ENCODE results near the gene SPP1. TPM values are rescaled to one million over a fixed set of nuclear protein-coding genes. Genes with fewer than 3 reads are reported as not detected.

SPP1 gene
- total RNA-seq, 1 experiment from 2014 or later: 4.1 TPM

DNA sequence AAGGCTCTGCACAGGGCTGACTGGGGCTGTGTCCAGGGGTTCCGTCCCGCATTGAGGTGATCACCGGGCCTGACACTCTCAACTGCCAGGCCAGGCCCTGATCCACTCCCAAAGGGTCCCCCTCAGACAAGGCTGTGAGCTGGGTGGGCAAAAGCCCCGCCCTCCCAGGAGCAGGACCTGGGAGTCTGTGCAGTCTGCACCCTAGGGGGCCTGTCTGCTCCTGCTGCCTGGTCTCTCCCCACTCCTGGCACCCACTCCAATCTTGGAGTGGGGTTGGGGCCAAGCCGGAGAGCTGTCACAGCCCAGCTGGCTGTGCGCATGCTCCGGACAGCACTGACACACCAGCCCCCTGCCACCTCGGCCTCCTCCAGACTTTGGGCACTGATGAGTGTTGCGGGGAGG is 9.4 kb upstream of the SPP1 start (continued):
- TF ChIP-seq, protein P1, sequence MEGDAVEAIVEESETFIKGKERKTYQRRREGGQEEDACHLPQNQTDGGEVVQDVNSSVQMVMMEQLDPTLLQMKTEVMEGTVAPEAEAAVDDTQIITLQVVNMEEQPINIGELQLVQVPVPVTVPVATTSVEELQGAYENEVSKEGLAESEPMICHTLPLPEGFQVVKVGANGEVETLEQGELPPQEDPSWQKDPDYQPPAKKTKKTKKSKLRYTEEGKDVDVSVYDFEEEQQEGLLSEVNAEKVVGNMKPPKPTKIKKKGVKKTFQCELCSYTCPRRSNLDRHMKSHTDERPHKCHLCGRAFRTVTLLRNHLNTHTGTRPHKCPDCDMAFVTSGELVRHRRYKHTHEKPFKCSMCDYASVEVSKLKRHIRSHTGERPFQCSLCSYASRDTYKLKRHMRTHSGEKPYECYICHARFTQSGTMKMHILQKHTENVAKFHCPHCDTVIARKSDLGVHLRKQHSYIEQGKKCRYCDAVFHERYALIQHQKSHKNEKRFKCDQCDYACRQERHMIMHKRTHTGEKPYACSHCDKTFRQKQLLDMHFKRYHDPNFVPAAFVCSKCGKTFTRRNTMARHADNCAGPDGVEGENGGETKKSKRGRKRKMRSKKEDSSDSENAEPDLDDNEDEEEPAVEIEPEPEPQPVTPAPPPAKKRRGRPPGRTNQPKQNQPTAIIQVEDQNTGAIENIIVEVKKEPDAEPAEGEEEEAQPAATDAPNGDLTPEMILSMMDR (IDR thresholded peaks at IDR 0.05 in 2 of 3, conservative IDR thresholded peaks at IDR 0.05 in 1 of 3; ENCODE audit: borderline replicate concordance in 1 of 3, insufficient read depth in 1 of 3, low read depth in 2 of 3, low read length in 2 of 3): no peak
- TF ChIP-seq TCF7L2 (IDR thresholded peaks at IDR 0.05; ENCODE audit: borderline replicate concordance, extremely low read depth, insufficient read depth, insufficient read length) (no peak), YY1 (IDR thresholded peaks at IDR 0.05; ENCODE audit: extremely low read depth, insufficient replicate concordance, low read depth, low read length) (no peak)

DNA sequence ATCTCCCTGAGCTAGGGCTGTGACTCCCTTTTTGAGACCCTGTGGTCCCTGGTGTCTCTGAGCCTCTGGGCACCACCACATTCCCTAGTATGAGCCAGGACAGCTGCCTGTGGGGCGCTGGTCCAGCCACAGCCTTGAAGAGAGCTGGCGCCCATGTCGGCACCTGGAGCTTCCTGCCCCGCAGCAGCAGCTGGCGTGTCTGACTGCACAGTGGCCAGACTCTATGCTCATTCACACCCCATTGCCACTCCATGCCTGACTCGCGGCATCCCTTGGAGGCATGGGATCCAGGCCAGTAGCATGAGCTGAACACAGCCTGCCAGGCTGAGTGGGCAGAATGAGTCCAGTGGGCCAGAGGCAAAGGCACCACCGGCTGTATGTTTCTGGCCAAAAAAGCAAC is 8.3 kb upstream of the SPP1 start:
- intact Hi-C loops (cut with micrococcal nuclease): no loop called here
- Histone ChIP-seq H3K9me3 (ENCODE audit: control insufficient read depth in 1 of 2, insufficient read depth in 1 of 2, low read depth in 1 of 2, low read length in 2 of 2) (no peaks in the 10 kb centered on the region), H3K4me2 (ENCODE audit: low read length) (no peak overlapping the region), H3K27me3 (ENCODE audit: insufficient read depth, low read length) (no peaks in the 10 kb centered on the region), H3K4me1 (ENCODE audit: control insufficient read depth in 1 of 2, insufficient read depth in 2 of 2, low read length in 2 of 2) (peaks cover 0 to 4% of the 10 kb centered on the region in 2 experiments; a peak in 2 of 4 replicates), H3K79me2 (ENCODE audit: insufficient read depth, low read length) (no peaks in the 10 kb centered on the region), H3K36me3 (ENCODE audit: control insufficient read depth in 1 of 2, insufficient read depth in 2 of 2, low read length in 2 of 2) (no peaks in the 10 kb centered on the region), H3K4me3 (replicated peaks in 1 of 2; ENCODE audit: low read depth in 1 of 2, low read length in 2 of 2) (no peak overlapping the region), H3K27ac (ENCODE audit: low read depth, low read length) (no peak overlapping the region), H3K9me2 (ENCODE audit: insufficient read depth) (no peaks in the 10 kb centered on the region), H2AFZ (ENCODE audit: low read depth, low read length, poor library complexity, severe bottlenecking) (no peak overlapping the region), H3K9ac (ENCODE audit: low read length) (no peak overlapping the region), H4K20me1 (ENCODE audit: insufficient read depth) (no peaks in the 10 kb centered on the region)
- ATAC-seq (no peak), DNase-seq (ENCODE audit: low read depth, low spot score) (no peak)
- ChIA-PET POLR2A (no interaction called here), CTCF (interaction anchor here (2.2 kb wide), 1 partner anchor 19 kb away, joined by 9 read pairs; no protein-coding TSS in a partner anchor), RAD21 (ENCODE audit: low non-redundant PET in 1 of 2, low total read pairs in 2 of 2, uncharacterized antibody in 2 of 2, unreplicated experiment in 2 of 2) (no interaction called here)
- no TSS peak for BruUV-seq (replicated peaks)
- TF ChIP-seq, protein P2, sequence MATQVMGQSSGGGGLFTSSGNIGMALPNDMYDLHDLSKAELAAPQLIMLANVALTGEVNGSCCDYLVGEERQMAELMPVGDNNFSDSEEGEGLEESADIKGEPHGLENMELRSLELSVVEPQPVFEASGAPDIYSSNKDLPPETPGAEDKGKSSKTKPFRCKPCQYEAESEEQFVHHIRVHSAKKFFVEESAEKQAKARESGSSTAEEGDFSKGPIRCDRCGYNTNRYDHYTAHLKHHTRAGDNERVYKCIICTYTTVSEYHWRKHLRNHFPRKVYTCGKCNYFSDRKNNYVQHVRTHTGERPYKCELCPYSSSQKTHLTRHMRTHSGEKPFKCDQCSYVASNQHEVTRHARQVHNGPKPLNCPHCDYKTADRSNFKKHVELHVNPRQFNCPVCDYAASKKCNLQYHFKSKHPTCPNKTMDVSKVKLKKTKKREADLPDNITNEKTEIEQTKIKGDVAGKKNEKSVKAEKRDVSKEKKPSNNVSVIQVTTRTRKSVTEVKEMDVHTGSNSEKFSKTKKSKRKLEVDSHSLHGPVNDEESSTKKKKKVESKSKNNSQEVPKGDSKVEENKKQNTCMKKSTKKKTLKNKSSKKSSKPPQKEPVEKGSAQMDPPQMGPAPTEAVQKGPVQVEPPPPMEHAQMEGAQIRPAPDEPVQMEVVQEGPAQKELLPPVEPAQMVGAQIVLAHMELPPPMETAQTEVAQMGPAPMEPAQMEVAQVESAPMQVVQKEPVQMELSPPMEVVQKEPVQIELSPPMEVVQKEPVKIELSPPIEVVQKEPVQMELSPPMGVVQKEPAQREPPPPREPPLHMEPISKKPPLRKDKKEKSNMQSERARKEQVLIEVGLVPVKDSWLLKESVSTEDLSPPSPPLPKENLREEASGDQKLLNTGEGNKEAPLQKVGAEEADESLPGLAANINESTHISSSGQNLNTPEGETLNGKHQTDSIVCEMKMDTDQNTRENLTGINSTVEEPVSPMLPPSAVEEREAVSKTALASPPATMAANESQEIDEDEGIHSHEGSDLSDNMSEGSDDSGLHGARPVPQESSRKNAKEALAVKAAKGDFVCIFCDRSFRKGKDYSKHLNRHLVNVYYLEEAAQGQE (IDR thresholded peaks at IDR 0.05; ENCODE audit: low read depth): no peak
- TF ChIP-seq, protein P3, sequence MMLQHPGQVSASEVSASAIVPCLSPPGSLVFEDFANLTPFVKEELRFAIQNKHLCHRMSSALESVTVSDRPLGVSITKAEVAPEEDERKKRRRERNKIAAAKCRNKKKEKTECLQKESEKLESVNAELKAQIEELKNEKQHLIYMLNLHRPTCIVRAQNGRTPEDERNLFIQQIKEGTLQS (IDR thresholded peaks at IDR 0.05): no peak
- TF ChIP-seq ZFX (IDR thresholded peaks at IDR 0.05) (no peak), ZNF274 (IDR thresholded peaks at IDR 0.05; ENCODE audit: low read depth, low read length) (no peak), CEBPB (IDR thresholded peaks at IDR 0.05; ENCODE audit: low read depth) (no peak), EZH2 (IDR thresholded peaks at IDR 0.05) (no peak), SIN3A (IDR thresholded peaks at IDR 0.05; ENCODE audit: low read depth) (no peak), POLR2A (IDR thresholded peaks at IDR 0.05; ENCODE audit: borderline replicate concordance, extremely low read depth, insufficient read depth, insufficient read length) (no peak), POLR2AphosphoS5 (IDR thresholded peaks at IDR 0.05; ENCODE audit: low read depth, low read length) (no peak)
- TF ChIP-seq, protein P4, sequence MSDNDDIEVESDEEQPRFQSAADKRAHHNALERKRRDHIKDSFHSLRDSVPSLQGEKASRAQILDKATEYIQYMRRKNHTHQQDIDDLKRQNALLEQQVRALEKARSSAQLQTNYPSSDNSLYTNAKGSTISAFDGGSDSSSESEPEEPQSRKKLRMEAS (IDR thresholded peaks at IDR 0.05): no peak
- TF ChIP-seq, protein P1 (IDR thresholded peaks at IDR 0.05 in 2 of 3, conservative IDR thresholded peaks at IDR 0.05 in 1 of 3; ENCODE audit: borderline replicate concordance in 1 of 3, insufficient read depth in 1 of 3, low read depth in 2 of 3, low read length in 2 of 3): no peak
